Lower leg skin (tissue), 4 donors: ENCODE data around the gene EN2. TPM values are rescaled to one million over a fixed set of nuclear protein-coding genes. Genes with fewer than 3 reads are reported as not detected.

Source experiments
- DNase-seq, 2 donors: peaks; one replicate each; pipeline ENCODE4 v3.0.0-alpha.2; 2019; ENCODE audit warnings: low spot score in 2 of 2
- H3K4me3 ChIP-seq: fragments of 200-600 bp; sonication (generic); 2 replicates; pipeline ENCODE4 v1.5.1; 2017; ENCODE audit warnings: mild to moderate bottlenecking, low read depth; ENCODE audit not compliant: poor library complexity, severe bottlenecking
- CTCF ChIP-seq, 3 donors: fragments of 450-650 bp; IDR thresholded peaks; one replicate each; pipeline ENCODE4 v1.5.1; 2016; ENCODE audit warnings: antibody characterized with exemption in 3 of 3, mild to moderate bottlenecking in 3 of 3, moderate library complexity in 2 of 3
- POLR2A ChIP-seq, 2 donors: fragments of 450-650 bp; IDR thresholded peaks; one replicate each; pipeline ENCODE4 v1.6.1; 2016 to 2017; ENCODE audit warnings: antibody characterized with exemption in 2 of 2, mild to moderate bottlenecking in 1 of 2, moderate library complexity in 1 of 2
- WGBS, 2 donors: methylation state at CpG; one replicate each; pipeline ENCODE4 v1.1.5; 2018; 5-methylcytosine and 5-hydroxymethylcytosine counted together
- intact Hi-C: fragments of 100-400 bp; cut with DNase I; formaldehyde crosslinking; loops from one replicate; pipeline ENCODE4 v1.15.0; 2023; ENCODE audit warnings: low total_unique reads
- total RNA-seq, 4 donors: library from RNA; depleted of rRNA; stranded (reverse); fragments of >200 nt; gene quantifications; one replicate each; pipeline ENCODE4 v1.1.0, GENCODE V29; 2016

EN2 gene
- total RNA-seq, 4 donors from 2014 or later, result 0.04 to 0.52 TPM; not detected in 2

GRCh38 chr7:155451840-155452239, 6.1 kb upstream of the EN2 start:
- TF ChIP-seq POLR2A (IDR thresholded peaks at IDR 0.05) (no peak), CTCF (IDR thresholded peaks at IDR 0.05) (no peak)
- 16 to 18% methylated on average over 9 of the region's 9 CpGs for WGBS, 2 donors
- intact Hi-C loops, result no loop called here
- H3K4me3 ChIP-seq, result no peak overlapping the region
- DNase-seq, result no peak

DNA sequence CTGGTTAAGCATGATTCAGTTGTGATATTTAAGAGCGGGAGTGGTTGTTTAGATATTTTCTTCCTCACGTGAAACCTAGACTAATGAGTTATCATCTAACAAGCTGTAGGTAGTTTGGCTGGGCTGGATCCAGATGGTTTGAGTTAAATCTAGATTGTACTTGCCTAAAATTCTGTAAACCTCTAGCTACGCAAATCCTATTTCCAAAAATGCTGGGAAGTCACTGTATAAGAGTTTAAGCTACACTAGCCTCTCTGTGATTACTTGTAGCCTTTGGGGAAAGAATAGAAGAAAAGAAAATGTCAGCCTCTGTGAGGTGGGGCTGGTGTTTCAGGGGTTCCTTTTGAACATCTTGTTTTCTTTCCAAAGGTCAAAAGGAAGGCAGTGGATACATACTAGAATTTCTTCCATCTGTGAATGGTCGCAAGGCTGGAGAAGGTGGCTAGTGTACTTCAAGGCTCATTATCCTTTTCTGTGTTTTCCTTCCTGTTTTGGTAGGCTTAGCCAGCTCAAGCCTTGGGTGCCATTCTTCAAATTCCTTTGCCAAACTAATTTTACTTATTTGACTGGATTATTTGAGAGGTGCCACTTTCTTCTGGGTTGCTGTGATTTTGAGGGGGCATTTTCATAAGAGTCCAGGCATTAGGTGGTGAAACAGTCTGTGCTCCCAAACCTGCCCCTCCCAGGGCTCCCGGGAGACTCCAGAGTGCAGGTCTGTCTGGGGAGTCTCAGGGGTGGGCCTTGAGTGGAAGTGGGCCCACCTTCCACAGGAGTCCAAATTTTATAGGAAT, 5.2 kb upstream of the EN2 start:
- TF ChIP-seq CTCF (IDR thresholded peaks at IDR 0.05) (no peak), POLR2A (IDR thresholded peaks at IDR 0.05) (no peak)
- DNase-seq, result no peak
- 38 to 40% methylated on average over 5 of the region's 5 CpGs for WGBS, 2 donors
- no peak overlapping the region for H3K4me3 ChIP-seq
- intact Hi-C loops, result no loop called here

- 7 to 9% methylated on average over 42 to 50 of the region's 57 CpGs for WGBS, 2 donors
- no peak for TF ChIP-seq CTCF (IDR thresholded peaks at IDR 0.05)
- no peak for DNase-seq
- H3K4me3 ChIP-seq, result no peak overlapping the region
- intact Hi-C loops, result no loop called here
Measured at GRCh38 chr7:155453296-155454182, 4.4 kb upstream of the EN2 start.

- 2 to 3% methylated on average over 46 to 71 of the region's 82 CpGs for WGBS, 2 donors
- no peak overlapping the region for H3K4me3 ChIP-seq
- TF ChIP-seq CTCF (IDR thresholded peaks at IDR 0.05) (no peak), POLR2A (IDR thresholded peaks at IDR 0.05) (no peak)
- intact Hi-C loops, result no loop called here
- no peak for DNase-seq
Measured at GRCh38 chr7:155454183-155455112, 3.5 kb upstream of the EN2 start.

- TF ChIP-seq CTCF (IDR thresholded peaks at IDR 0.05), result no peak
- TF ChIP-seq POLR2A (IDR thresholded peaks at IDR 0.05), result no peak
- 5 to 6% methylated on average over 15 of the region's 15 CpGs for WGBS, 2 donors
- intact Hi-C loops, result no loop called here
- no peak overlapping the region for H3K4me3 ChIP-seq
- no peak for DNase-seq
Measured at GRCh38 chr7:155455132-155455693, 2.7 kb upstream of the EN2 start.
